Right renal cortex interstitium (tissue), 3 donors: Measurements from ENCODE around the gene GPC4. TPM values are rescaled to one million over a fixed set of nuclear protein-coding genes. Genes with fewer than 3 reads are reported as not detected.
"Not testable (repeated sequence)": the region's sequence is repeated elsewhere in the genome, so short reads cannot be mapped to it uniquely, and the experiment has no call there.

Experiments used
- DNase-seq, 3 donors: peaks; one replicate each; pipeline ENCODE4 v3.0.0-alpha.2; 2013; ENCODE audit warnings: low read depth in 3 of 3, low spot score in 2 of 3
- polyA plus RNA-seq, 3 donors: library from polyadenylated mRNA; unstranded; fragments of 120-200 nt; gene quantifications; one replicate each; pipeline ENCODE4 v1.2.1, GENCODE V29; 2013; ENCODE audit not compliant: insufficient read length in 3 of 3

Gene GPC4
- polyA plus RNA-seq, 3 donors: 22.5 to 23.4 (median 22.9) TPM

DNA sequence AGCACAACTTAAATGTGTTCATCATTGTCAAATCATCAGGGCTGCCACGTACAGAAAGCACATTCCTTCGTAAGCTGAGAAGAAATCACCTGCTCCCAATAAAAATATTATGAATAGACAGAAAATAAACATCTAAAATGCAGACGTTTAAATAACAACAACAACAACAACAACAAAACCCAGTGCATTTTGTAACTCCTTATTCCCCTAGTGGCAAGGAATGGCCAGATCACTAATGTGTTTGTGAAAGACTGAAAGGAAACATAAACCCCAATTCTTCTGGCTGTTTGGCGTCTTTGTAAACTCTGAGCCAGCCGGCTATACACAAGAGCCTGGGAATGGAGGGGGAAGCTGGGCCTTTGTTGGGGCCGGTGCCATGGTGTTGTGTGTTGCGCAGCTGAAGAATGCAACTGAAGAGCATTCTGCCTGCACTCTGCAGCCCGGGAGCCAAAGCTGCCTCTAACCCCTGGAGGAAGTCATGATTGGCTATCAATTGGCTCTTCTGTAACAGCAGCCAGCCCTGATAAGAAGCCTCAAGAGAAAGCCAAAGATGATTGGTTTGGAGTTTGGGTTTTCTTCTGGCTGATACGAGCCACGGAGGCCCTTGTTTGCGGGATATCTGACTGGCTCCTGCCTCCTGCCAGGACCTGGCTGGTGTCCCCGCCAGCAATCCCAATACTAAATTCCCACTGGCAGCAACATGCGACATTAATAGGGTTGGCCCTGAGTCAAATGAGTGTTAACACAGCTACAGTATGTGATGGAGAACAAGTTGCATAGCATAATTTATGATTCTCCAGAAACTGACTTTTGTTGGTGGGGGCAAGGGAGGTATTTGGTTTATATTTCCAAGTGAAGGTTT lies 107.4 kb downstream of the GPC4 start:
- no peak for DNase-seq

DNA sequence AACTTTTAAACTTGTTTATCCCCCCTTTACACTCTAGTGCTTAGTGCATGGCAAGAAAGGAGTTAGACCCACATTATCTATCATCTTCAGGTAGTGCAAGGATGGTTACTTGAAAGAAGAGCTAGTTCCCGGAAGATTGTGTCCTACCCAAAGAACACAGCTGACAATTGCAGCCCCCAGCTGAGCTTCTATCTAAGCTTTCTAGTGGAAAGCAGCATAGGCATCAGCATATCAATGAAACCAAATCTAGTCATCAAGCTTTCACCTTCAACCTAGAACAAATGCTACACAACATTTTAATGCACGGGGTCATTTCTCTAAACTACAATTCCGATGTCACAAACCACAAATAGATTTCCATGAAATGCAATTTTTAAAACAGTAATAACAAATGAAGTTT lies 108.2 kb downstream of the GPC4 start:
- no peak for DNase-seq

GRCh38 chrX:133306316-133306715 lies 109.0 kb downstream of the GPC4 start:
- no peak for DNase-seq

DNA sequence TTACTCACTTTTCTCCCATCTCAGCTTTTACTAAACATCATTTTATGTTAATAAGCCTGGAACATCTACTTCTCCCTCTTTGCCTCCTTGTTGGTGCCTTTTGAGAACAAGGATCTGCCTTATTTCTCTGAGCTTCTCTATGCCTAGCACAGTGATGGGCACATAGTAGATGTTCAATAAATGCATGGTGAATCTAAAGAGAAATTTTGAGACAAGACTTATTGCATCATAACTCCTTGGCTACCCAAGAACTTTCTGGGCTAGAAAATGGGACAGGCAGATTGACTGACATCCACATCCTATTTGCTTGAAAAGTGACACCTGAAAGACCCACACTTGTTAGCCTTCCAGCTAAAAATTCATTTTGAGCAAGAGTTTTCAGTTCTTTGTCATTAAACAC lies 109.9 kb downstream of the GPC4 start:
- DNase-seq: no peak

- no peak for DNase-seq
Observed at GRCh38 chrX:133302775-133303445, 112.4 kb downstream of the GPC4 start.

- no peak for DNase-seq
Observed at GRCh38 chrX:133300591-133300990, 114.7 kb downstream of the GPC4 start.

- DNase-seq: no peak
Observed at GRCh38 chrX:133297284-133297683, 118.0 kb downstream of the GPC4 start.

DNA sequence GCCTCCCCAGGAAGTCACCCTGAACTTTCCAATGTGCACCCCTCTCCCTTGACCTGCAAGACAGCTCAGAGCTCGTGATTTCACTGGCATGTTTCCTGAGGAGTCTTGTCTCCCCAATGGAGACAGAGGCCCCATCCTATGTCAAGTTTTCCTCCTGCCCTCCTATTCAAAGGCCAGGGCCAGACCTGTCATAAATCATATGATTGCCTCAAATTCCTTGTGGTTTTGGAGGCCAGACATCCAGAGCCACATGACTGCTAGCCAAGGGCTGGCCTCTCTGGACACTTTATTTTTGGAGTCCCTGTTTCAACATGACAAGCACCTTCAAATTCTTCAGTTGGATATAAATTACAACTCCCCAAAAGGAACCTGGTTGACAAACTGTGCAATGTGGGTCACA lies 121.2 kb downstream of the GPC4 start:
- no peak for DNase-seq

GRCh38 chrX:133290076-133290475 lies 125.2 kb downstream of the GPC4 start:
- DNase-seq: no peak

GRCh38 chrX:133287860-133288259 lies 127.4 kb downstream of the GPC4 start:
- DNase-seq: no peak

GRCh38 chrX:133285341-133285740 lies 129.9 kb downstream of the GPC4 start:
- DNase-seq: no peak

DNA sequence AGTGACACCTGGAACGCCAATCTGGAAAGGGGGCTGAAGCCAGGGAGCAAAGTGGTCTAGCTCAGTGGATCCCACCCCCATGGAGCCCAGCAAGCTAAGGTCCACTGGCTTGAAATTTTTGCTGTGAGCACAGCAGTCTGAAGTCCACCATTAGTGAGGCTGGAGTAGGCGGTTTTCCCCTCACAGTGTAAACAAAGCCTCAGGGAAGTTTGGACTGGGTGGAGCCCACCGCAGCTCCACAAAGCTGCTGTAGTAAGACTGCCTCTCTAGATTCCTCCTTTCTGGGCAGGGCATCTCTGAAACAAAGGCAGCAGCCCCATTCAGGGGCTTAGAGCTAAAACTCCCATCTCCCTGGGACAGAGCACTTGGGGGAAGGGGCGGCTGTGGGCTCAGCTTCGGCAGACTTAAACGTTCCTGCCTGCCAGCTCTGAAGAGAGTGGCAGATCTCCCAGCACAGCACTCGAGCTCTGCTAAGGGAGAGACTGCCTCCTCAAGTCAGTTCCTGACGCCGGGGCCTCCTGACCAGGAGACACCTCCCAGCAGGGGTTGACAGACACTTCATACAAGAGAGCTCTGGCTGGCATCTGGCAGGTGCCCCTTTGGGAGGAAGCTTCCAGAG lies 136.1 kb downstream of the GPC4 start:
- not testable (repeated sequence) for DNase-seq

GRCh38 chrX:133273180-133273579 lies 142.1 kb downstream of the GPC4 start:
- no peak for DNase-seq

DNA sequence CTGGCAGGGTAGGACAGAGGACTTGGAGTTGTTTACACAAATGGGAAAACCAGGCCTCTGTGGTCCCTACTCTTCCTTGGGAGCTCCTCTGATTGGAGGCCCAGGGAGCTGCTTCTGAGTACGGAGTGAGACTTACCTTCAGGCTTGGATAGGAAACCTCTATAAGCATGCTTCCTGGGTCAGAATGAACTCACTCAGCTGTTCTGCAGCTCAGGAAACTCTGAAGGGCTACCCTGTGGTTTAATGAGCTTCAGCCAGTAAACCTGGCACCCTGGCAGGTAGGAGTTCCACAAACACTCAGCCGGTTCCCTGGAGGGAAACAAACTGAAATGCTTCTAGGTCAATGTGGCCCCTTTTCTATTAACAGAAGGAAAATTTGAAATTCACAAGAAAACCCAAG lies 146.1 kb downstream of the GPC4 start:
- DNase-seq: no peak

- no peak for DNase-seq
Observed at GRCh38 chrX:133267621-133268020, 147.7 kb downstream of the GPC4 start.

GRCh38 chrX:133265331-133265730 lies 150.0 kb downstream of the GPC4 start:
- no peak for DNase-seq

DNA sequence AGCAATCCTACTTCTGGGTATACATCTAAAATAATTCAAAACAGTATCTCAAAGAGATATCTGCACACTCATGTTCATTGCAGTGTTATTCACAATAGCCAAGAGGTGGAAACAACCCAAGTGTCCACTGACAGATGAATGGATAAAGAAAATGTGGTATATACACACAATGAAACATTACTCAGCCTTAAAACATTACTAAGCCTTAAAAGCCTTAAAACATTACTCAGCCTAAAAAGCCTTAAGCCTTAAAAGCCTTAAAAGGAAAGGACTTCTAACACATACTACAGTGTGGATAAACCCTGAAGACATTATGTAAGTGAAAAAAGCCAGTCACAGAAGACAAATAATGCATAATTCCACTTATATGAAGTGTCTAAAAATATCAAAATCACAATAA lies 156.8 kb downstream of the GPC4 start:
- DNase-seq: no peak

- DNase-seq: no peak
Observed at GRCh38 chrX:133254666-133255065, 160.6 kb downstream of the GPC4 start.

GRCh38 chrX:133251204-133251603 lies 164.1 kb downstream of the GPC4 start:
- DNase-seq: no peak

- DNase-seq: no peak
Observed at GRCh38 chrX:133250184-133251100, 164.8 kb downstream of the GPC4 start.
